HG03095 (cell line): ENCODE measurements around the gene AKAIN1.

ENCODE experiments used
- ATAC-seq: cut with Tn5 transposase; IDR thresholded peaks from one replicate; pipeline ENCODE4 v1.9.1; 2021; ENCODE audit warnings: moderate library complexity; ENCODE audit not compliant: unreplicated experiment

AKAIN1 gene

DNA sequence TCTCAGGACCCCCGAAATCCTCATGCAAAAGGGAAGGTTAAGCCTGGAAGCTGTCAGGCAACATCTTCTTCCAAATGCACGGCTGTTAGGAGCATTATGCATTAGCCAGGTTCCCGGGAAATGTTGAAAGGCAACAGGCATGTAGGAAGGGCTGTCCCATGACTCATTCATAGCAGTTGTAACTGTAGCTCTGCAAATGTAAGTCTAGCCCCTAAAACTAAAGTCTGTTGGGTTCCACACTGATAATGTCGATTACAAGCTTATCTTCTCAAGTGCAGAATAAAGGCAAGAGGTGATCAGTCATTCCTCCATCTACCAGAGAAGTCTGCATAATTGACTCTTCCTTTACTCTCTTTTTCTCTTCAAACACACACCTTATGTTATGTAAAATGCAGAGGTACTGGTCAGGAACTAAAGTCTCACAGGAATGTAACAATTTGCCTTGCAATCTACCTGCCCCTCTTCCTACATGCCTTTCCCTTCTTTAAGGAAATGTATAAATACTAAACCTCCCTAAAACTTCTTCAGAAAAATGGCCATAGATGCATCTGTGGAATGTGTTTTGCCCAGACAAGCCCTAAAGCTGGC lies 99.8 kb downstream of the AKAIN1 start:
- no peak for ATAC-seq

DNA sequence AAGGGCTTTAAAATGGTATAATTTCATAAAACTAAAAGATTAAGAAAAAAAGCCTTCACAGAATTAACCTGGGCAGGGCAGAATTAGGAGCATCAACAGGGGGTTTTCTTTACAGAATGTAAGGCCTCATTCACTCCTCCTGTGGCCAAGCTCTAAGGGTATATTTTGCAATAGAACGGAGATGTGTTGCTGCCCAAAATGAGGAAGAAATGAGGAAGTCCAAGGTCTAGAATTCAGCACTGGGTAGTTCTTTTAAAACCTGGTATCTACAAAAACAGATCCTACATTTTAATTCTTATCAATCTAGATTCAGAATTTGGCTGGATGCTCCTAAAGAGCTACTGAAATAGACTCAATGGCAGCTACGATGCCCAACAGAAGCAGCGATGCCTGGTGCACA lies 101.8 kb downstream of the AKAIN1 start:
- no peak for ATAC-seq

DNA sequence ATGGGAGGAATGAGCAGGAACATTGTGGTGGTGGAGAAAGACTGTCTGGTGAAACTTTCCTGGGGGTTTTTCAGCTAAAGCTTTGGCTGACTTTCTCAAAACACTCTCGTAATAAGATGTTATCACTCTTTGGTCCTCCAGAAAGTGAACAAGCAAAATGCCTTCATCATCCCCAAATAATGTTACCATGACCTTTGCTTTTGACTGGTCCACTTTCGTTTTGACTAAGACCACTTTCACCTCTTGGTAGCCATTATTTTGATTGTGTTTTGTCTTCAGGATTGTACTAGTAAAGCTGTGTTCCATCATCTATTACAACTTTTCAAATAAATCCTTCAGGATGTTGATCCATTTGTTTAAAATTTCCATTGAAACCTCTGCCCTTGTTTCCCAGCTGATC lies 103.2 kb downstream of the AKAIN1 start:
- no peak for ATAC-seq
